Transverse colon (tissue), 4 donors: ENCODE results near the gene ZFPM1.

Experiments
- CTCF ChIP-seq, 5 experiments: fragments of 200-600 bp in 3 of 5; fragments of 450-650 bp in 2 of 5; sonication (generic) in 3 of 5; IDR thresholded peaks; 1 replicate in 2 of 5; 2 replicates in 3 of 5; pipeline ENCODE4 v1.5.1; 2016 to 2017; ENCODE audit warnings: antibody characterized with exemption in 5 of 5, inconsistent platforms in 3 of 5, mild to moderate bottlenecking in 2 of 5, moderate library complexity in 1 of 5
- EP300 ChIP-seq: sonication (generic); formaldehyde crosslinking; IDR thresholded peaks from one replicate; pipeline ENCODE4 v1.6.1; 2017; ENCODE audit warnings: antibody characterized with exemption, low read depth
- POLR2A ChIP-seq: fragments of 450-650 bp; IDR thresholded peaks from one replicate; pipeline ENCODE4 v1.6.1; 2016; ENCODE audit warnings: antibody characterized with exemption, mild to moderate bottlenecking, moderate library complexity
- POLR2AphosphoS5 ChIP-seq, 3 donors: sonication (generic); formaldehyde crosslinking; IDR thresholded peaks; one replicate each; pipeline ENCODE4 v1.6.1; 2016; ENCODE audit warnings: antibody characterized with exemption in 3 of 3

- no peak for TF ChIP-seq CTCF (IDR thresholded peaks at IDR 0.05)
- no peak for TF ChIP-seq POLR2AphosphoS5 (IDR thresholded peaks at IDR 0.05)
- no peak for TF ChIP-seq POLR2A
- TF ChIP-seq EP300 = no peak
These were observed 11.6 kb downstream of the ZFPM1 start for GRCh38 chr16:88464447-88465318.
